RKO (cell line): ENCODE measurements around the gene ANKRD40.
"Not testable (repeated sequence)": the region's sequence is repeated elsewhere in the genome, so short reads cannot be mapped to it uniquely, and the experiment has no call there.

Experiments used
- DNase-seq: peaks from one replicate; pipeline ENCODE4 v3.0.0-alpha.2; 2016; ENCODE audit warnings: low spot score

The ANKRD40 gene

GRCh38 chr17:50685691-50686493 is 21.8 kb downstream of the ANKRD40 start:
- DNase-seq: no peak

GRCh38 chr17:50685334-50685665 is 22.4 kb downstream of the ANKRD40 start:
- no peak for DNase-seq

DNA sequence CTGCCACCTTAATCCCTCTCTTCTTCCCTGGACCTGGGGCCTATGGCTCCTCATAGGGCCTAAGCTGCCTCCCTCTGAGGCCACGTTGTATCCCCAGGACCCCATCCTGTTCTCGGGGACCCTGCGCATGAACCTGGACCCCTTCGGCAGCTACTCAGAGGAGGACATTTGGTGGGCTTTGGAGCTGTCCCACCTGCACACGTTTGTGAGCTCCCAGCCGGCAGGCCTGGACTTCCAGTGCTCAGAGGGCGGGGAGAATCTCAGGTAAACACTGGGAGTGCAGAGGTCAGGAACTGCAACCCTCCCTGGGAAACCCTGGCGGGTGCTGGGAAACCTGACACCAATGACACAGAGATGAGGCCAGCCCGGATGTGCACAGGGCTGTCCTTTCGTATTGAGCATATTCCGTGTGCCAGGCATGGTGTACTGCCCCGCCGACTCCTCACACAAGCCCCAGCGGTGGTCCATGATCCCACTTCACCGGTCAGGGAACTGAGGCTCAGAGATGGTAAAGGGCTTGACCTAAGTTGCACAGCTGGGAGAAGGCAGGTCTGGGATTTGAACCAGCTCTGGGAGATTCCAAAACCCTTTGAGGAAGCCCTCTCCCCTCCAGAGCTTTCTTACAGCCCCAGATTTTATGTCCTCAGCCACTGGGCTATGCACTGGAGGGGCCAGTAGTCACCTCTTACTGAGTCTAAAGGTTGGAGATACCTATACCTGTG is 22.9 kb downstream of the ANKRD40 start:
- DNase-seq: no peak

GRCh38 chr17:50684288-50684611 is 23.5 kb downstream of the ANKRD40 start:
- no peak for DNase-seq

- no peak for DNase-seq
Measured at GRCh38 chr17:50683434-50684287, 24.1 kb downstream of the ANKRD40 start.

GRCh38 chr17:50682938-50683337 is 24.8 kb downstream of the ANKRD40 start:
- no peak for DNase-seq

DNA sequence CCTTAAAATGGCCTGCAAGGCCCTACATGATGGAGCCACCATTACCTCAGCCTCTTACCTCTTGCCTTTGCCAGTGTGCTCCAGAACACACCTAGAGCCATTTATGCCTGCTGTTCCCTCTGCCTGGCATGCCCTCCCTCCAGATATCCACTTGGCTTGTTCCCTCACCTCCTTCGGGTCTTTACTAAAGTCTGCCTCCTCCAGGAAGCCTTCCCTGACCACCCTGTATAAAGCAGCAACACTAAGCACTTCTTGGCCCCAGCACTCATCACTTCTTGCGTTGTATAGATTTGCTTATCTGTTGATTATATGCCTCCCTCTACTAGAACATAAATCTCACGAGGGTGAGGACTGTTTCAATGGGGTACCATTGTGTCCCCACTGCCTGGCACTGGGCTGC is 25.3 kb downstream of the ANKRD40 start:
- no peak for DNase-seq

DNA sequence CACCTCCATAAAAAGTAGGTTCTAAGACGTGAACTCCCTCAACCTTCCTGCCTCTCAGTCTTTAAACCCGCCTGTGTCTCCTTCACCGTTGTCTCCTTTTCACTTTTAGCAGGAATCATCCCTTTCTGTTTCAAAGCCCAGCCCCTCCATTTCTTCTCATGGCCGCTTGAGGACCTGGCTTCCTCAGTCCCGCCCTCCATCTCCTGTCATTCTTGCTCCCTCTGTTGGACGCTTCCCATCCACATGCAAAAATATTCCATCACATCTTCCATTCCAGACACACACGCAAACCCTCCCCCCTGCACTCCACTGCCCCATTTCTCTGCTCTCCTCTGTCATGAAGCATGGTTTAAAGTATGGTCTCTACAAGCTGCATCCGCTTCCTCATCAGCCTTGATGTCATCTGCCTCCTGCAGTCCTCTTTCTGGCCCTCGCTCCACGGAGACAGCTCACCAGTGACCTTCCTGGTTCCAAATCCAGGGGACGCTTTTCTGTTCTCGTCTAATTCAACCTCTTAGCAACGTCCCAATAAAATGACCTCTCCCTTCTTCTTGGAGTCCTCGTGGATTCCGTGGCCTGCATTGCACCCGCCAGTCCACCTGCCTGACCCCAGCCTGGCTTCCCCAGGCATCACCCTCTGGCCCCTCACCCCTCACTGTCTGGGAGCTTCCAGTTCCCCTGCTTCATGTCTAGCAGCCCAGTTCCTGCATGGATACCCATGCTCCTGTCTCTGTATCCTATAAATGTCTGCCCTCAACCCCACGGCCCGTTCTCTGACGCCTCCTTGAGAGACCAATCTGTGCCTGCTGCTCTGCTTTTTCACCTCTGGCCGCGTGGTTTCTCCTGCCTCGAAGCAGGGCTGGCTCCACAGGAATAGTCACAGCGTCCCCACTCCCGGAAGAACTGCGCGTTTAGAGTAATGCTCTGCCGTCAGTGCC is 26.2 kb downstream of the ANKRD40 start:
- peak; percentile 75 for DNase-seq

GRCh38 chr17:50680543-50681262 is 27.0 kb downstream of the ANKRD40 start:
- not testable (repeated sequence) for DNase-seq

DNA sequence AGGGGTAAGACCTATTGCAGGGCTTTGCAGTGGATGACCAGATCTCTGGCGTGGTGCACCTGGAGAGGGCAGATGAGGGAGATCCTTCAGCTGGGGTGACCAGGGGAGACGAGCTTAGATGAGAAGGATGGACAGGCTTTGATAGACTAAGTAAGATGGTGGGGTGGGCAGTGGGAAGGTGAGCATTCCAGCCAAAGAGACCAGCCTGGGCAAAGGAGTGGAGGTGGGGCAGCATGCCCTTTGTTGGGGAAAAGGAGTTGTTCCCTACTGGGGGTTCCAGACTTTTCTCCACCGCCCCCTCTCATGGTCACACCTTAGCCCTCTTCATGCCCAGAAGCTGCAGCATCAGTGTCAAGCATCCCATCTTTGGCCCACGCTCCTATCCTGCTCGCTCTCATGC is 27.6 kb downstream of the ANKRD40 start:
- no peak for DNase-seq

DNA sequence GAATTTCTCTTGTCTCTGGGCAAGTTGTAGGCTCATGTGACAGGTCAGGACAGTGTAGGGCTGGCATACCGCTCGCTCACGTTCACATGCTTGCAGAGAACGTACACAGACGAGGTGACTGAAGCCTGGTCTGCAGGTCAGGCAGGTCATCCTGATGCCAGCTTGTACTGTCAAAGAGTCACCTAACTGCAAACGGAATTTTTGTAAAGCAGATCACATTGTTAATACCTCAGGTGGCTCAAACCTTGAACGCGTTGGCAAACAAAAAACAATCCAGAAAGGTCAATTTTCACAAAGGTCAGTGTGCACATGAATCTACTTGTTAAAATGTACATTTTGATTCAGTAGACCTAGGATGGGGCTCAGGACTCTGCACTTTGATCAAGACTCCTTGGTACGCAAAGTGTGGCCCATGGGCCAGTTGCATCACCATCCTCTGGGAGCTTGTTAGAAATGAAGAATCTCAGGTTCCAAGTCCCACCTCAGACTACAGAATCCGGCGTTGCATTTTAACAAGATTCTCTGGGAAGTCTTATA is 28.6 kb downstream of the ANKRD40 start:
- no peak for DNase-seq

GRCh38 chr17:50677851-50678375 is 29.8 kb downstream of the ANKRD40 start:
- DNase-seq: no peak

DNA sequence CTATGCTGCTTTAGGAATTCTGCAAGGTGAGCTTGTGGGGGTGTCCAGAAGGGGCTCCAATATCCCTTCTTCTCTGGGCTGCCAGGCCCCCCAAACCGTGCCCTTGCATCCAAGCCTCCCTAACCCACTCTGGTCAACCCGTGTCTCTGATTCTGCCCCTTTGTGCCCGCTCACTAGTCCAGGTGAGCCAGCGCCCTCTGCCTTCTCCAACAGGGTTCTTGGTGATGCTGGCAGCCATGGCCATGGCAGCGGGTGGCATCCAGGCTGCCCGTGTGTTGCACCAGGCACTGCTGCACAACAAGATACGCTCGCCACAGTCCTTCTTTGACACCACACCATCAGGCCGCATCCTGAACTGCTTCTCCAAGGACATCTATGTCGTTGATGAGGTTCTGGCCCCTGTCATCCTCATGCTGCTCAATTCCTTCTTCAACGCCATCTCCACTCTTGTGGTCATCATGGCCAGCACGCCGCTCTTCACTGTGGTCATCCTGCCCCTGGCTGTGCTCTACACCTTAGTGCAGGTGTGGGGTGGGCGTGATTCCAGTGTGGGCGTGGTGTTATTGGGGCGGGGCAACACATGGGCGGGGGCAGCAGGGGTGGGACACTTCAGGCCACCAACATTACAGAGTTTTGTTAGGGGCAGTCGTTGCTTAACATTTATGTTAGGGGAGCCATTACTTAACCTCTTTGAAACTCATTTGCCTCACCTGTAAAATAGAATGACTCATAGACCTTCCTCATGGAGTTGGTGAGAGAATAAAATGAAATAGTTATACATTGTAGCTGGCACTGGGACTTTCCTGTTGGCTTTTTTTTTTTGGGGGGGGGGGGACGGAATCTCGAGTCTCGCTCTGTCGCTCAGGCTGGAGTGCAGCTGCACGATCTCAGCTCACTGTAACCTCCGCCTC is 31.4 kb downstream of the ANKRD40 start:
- DNase-seq: no peak

GRCh38 chr17:50675627-50676026 is 32.1 kb downstream of the ANKRD40 start:
- DNase-seq: no peak

DNA sequence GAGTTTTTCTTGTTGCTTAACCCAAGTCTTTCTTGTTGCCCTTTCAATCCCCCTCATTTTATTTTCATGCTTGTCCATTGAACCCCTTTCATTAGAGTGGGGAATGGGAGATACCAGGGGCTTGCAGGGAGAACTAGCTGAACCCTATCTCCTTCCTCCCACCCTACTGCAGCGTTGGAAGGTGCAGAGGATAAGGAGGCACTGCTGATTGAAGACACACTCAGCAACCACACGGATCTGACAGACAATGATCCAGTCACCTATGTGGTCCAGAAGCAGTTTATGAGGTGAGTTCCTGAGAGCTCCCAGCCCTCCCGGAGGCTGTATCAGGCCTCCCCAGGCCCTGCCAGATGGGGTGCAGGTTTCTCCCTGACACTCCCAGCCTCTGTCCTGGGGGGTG is 32.5 kb downstream of the ANKRD40 start:
- no peak for DNase-seq

DNA sequence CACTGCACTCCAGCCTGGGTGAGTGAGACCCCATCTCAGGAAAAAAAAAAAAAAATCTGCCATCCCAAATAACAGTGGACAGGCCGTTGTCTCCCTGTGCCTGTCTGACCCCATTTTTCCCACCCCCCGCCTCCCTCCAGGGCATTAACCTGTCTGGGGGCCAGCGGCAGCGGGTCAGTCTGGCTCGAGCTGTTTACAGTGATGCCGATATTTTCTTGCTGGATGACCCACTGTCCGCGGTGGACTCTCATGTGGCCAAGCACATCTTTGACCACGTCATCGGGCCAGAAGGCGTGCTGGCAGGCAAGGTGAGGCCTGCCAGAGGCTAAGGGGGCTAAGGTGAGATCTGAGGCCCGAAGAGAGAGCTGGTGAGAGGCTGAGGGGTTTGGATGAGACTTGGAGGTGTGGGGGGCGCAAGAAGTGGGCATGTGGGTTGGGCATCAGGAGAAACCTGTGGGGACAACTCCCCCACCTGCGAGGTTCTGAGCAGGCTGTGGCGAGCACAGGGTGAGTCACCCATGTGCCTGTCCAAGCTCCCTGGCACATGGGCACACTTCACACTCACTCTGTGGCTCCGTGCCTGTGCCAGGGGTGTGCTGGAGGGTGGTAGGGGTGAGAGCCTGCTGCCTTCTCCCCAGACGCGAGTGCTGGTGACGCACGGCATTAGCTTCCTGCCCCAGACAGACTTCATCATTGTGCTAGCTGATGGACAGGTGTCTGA is 34.7 kb downstream of the ANKRD40 start:
- no peak for DNase-seq

DNA sequence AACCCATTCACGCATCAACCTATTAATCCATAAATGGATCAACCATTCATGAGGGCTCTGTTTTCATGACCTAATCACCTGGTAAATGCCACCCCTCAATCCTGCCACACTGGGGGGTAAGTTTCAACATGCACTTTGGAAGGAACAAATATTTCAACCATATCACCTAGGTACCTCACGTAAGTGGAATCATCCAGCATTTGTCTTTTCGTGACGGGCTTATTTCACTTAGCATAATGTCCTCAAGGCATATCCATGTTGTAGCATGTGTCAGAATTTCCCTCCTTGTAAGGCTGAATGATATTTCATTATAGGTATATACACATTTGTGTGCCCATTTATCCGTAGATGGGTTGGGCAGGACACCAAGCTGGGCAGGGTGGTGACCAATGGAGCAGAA is 35.6 kb downstream of the ANKRD40 start:
- no peak for DNase-seq

GRCh38 chr17:50668838-50669581 is 38.7 kb downstream of the ANKRD40 start:
- DNase-seq: no peak
